ENCODE data around the gene IL22RA1.

Gene IL22RA1

GRCh38 chr1:24097663-24098062, 45.3 kb downstream of the IL22RA1 start:
- no peak for DNase-seq (ENCODE audit: low read depth)

- DNase-seq (ENCODE audit: low read depth) = no peak
Observed at GRCh38 chr1:24096739-24097103, 46.2 kb downstream of the IL22RA1 start.

GRCh38 chr1:24096009-24096738, 46.8 kb downstream of the IL22RA1 start:
- DNase-seq (ENCODE audit: low read depth) = no peak

- DNase-seq (ENCODE audit: low read depth) = no peak
Observed at GRCh38 chr1:24095140-24095859, 47.6 kb downstream of the IL22RA1 start.

- DNase-seq (ENCODE audit: low read depth) = no peak
Observed at GRCh38 chr1:24094554-24094953, 48.4 kb downstream of the IL22RA1 start.

GRCh38 chr1:24093732-24094131, 49.2 kb downstream of the IL22RA1 start:
- DNase-seq (ENCODE audit: low read depth) = no peak

DNA sequence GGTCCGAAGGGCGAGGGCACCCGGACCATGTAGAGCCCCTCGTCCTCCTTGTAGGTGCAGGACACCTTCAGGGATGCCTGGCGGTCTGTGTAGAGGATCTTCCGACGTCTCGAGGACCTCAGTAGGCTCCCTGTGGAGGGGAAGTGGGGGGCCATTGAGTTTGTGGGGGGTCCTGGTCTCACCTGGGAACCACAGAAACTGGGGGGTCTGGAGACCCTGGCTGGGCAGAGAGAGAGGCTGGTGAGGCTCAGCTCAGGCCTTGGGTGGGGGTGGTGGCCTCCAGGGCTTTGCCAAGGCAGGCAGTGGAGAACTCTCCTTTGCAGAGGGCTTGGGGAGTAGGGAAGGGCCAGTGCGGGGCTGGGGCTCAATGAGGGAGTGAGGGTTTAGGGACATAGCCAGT, 50.0 kb downstream of the IL22RA1 start:
- DNase-seq (ENCODE audit: low read depth) = no peak

DNA sequence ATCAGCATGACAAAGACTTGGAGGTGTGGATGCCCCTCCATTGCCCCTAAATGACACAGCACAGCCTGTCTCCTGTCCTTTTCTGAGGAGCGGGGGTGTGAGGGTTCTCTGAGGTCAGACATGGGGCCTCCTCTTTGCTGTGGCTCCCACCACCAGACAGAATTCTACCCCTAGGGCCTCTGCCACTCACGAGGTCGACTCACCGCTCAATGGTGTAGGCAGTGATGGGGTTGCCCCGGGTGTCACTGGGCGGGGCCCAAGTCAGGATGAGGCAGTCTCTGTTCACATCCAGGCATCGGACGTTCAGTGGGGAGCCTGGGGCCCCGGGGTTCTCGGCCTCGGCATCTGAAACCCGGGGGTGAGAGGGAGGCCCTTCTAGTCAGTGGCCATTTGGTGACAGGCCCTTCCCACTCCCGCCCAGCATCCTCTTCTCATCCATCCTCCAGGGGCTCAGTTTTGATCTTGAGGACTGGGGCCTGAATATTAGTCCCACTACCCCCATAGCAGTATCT, 50.9 kb downstream of the IL22RA1 start:
- no peak for DNase-seq (ENCODE audit: low read depth)

GRCh38 chr1:24090736-24091135, 52.2 kb downstream of the IL22RA1 start:
- no peak for DNase-seq (ENCODE audit: low read depth)

DNA sequence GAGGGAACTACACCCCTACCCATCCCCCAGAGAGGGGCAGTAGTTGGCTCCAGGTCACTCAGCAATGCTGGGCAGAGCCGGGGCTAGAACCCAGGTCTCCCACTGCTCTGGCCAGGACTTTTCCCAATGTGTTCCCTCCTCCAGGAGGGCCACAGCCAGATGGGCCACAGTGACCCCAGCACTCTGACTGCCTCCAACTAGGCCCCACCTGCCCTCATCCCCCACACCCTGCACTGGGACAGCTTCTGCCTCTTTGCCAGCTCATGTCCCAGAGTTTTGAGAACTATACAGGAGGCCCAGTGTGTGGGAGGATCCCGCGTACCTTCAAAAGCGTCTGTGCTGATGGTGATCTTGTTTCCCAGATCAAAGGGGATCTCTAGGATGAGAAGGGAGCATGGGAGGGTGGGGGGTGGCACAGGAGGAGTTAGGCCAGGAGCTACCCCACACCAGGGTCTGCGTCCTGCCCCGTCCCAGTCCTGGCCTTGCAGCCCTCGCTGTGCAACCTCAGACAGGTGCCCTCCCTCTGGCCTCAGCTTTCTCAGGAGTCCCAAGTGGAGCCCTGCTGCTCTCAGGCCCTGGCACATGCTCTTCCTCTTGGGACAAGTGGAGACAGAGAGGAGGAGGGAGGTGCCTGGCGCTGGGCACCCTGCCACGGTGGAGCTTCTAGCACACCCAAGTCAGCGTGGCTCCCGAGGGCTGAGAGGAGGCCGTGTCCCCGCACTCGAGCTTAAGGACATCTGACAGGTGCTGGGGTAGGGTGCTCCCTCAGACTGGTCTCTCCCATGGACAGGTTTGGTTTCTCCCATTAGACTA, 53.0 kb downstream of the IL22RA1 start:
- no peak for DNase-seq (ENCODE audit: low read depth)

DNA sequence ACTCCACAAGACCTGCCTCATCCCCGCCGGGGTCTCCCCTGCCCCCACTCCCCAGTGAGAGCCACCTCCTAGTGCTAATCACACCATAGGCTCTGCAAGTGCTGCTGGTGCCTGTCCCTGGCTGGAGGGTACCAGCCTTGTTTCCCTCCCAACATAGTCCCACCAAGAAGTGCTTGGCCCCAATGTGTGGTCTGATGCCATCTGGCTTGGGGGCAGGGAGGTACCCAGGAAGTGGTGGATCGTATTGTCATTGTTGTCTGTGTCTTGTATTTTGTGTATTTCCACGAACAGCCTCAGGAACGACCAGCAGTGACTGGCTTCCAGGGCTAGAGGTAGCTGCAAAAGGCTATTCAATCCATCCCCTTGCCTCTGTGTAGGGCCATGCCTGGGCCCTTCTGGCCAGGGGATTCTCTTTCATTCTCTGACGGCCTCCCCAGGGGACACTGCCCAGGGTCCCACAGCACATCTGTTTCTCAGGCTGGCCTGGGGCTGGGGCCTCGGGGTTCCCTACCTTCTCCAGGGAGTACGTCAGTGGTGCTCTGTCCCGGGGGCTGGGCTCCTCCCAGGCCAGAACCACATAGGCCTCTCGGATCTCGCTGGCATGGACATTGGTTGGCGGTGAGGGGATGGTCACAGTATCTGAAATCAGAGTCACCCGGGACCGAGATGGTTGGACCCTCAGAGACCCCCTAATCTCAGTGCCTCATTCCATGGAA, 53.8 kb downstream of the IL22RA1 start:
- no peak for DNase-seq (ENCODE audit: low read depth)

- no peak for DNase-seq (ENCODE audit: low read depth)
Observed at GRCh38 chr1:24086466-24086865, 56.5 kb downstream of the IL22RA1 start.

DNA sequence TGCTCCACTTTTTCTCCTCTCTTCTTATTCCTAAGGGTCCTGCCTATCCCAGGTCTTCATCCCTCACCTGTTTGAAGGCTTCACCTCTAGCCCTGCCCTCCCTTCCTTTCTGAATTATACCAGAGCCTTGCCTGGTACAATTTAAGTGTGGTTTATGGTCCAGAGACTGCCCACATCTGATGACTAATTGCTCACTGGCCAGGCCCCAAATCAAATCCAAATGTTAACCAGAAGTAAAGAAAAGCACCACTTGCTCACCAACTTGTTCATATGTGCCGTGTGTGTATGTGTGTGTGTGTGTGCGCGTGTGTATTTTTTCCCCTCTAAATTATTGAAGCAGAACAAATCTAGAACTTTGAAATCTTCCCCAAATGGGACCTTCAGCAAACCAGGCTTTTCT, 57.4 kb downstream of the IL22RA1 start:
- DNase-seq (ENCODE audit: low read depth) = peak; percentile 43

GRCh38 chr1:24085007-24085406, 57.9 kb downstream of the IL22RA1 start:
- DNase-seq (ENCODE audit: low read depth) = no peak

DNA sequence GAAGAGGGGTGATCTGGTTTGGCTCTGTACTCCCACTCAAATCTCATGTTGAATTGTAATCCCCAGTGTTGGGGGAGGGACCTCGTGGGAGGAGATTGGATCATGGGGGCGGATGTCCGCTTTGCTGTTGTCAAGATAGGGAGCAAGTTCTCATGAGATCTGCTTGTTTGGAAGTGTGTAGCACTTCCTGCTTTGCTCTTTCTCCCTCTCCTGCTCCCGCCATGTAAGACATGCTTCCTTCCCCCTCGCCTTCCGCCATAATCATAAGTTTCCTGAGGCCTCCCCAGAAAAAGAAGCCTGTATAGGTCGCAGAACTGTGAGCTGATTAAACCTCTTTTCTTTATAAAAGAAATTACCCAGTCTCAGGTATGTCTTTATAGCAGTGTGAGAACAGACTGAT, 58.9 kb downstream of the IL22RA1 start:
- DNase-seq (ENCODE audit: low read depth) = no peak

DNA sequence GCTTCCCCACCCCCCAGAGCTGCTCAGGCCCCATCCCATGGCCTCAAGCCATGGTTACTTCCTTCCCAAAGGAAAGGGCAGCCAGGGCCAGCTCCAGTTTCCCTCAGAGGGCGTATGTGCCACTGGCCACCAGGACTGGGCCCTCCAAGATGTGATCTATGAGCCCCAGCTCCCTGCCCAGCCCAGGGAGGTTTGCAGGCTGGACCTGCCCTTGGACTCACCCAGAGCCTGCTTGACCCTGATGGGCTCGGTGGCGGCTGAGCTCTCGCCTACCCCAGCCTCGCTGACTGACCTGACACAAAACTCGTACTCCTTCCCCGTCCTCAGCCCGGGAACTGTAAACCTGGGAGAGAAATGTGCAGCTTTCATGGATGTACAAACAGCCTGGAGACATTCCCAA, 60.6 kb downstream of the IL22RA1 start:
- DNase-seq (ENCODE audit: low read depth) = no peak

GRCh38 chr1:24081190-24081589, 61.8 kb downstream of the IL22RA1 start:
- no peak for DNase-seq (ENCODE audit: low read depth)

- no peak for DNase-seq (ENCODE audit: low read depth)
Observed at GRCh38 chr1:24080131-24080530, 62.8 kb downstream of the IL22RA1 start.

DNA sequence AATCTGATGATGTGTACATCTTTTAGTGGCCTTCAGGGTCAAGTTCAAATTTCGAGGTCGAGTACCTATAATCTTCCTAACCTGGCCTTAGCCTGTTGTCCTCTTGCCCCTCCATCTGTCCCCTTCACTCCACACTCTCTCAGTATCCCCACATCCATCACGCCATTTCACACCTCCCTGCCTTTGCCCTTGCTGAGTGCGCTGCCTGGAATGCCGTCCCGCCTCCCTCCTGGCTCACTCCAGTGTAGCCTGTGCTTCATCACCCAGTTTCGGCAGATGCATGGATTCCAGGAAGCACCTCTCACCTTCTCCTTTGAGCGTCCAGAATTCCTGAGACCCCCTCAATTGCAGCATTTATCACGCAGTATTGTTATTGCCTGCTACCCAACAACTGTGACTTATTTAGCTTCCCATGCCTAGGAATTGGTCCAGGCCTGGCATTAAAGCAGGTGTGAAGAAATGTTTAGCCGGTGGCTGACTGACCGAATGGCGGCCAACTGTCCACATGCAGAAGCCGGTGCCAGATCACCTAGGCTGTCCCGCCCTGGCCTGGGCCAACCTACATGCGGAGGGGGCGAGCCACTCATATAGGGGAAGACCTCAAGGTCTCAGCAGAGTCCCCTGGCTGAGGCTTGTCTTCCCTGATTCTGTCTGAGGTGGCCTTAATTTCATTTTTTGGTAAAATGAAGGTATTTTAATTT, 65.5 kb downstream of the IL22RA1 start:
- DNase-seq (ENCODE audit: low read depth) = no peak

GRCh38 chr1:24075946-24076345, 67.0 kb downstream of the IL22RA1 start:
- DNase-seq (ENCODE audit: low read depth) = no peak

- no peak for DNase-seq (ENCODE audit: low read depth)
Observed at GRCh38 chr1:24075590-24075854, 67.4 kb downstream of the IL22RA1 start.

Measured in fibroblast of the conjunctiva (primary cell).